ENCODE results near the gene RPL13. TPM values are rescaled to one million over a fixed set of nuclear protein-coding genes. Genes with fewer than 3 reads are reported as not detected.

RPL13 gene
- total RNA-seq, 1 donor from 2014 or later = 2,013 TPM

DNA sequence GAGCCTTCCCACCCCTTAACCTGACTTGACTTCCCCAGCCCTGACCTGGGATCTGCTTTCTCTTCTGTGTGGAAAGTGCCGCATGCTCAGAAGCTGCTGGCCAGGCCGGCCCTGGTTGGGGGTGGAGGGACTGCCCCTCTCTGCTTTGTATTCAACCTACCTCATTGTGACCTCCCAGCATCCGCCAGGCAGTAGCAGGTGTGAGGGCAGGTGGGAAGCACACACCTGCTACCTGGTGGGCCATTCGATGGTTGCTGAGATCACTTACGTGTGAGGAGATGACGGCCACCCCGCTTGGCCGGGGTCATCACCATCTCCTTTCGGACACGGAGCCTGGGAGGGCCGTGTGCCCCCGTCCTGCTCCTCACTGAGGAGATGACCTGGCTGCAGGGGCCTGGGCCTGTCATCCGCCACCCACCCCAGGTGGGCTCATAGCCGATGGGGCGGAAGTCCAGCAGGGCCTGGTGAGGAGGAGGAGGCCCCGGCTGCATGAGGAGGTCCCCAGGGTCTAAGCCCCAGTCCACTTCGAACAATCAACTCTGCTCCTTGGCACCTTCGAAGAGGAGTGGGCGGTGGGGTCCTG, 22.2 kb downstream of the RPL13 start:
- Mint-ChIP-seq H3K36me3 (ENCODE audit: low read depth) (no peaks in the 10 kb centered on the region), H3K4me1 (no peaks in the 10 kb centered on the region), H3K9me3 (no peaks in the 10 kb centered on the region), H3K4me3 (no peak overlapping the region), H3K27me3 (ENCODE audit: low read depth) (peaks cover 15% of the 10 kb centered on the region), H3K27ac (ENCODE audit: unreplicated experiment) (no peak overlapping the region)
- TF ChIP-seq CTCF (conservative IDR thresholded peaks at IDR 0.05) = no peak
- no peak for DNase-seq (ENCODE audit: low read depth, low spot score)

DNA sequence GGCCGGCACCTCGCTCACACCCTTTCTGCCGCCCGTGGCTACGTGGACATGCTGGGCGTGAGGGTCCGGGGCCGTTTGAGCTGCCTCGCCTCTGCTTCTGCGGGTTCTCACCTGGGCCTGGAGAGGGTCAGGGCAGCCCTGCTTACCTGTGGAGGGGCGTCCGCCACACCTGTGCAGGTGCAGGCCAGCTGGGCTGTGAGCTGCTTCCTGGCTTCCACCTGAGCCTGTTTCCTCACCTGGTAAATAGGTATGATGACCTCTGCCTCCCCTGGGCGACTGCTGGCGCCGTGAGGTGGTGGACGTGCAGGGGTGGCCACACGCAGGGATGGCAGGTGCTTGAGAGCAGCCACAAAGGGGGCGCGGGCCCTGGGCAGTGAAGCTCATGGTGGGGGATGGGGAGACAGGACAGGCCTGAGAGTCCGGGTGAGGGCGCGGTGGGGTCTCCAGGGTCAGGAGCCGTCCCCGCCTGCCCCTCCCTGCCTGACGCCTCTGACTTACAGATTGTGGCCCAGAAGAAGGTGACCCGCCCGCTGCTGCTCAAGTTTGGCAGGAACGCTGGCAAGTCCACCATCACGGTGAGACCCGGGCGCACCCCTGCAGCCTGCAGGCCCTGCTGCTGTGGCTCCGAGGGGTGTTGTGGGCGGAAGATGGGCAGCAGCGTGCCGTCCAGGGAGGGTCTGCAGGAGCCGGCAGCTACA, 22.9 kb downstream of the RPL13 start:
- peaks cover 9% of the 10 kb centered on the region for H3K27me3 Mint-ChIP-seq (ENCODE audit: low read depth)
- no peak overlapping the region for H3K27ac Mint-ChIP-seq (ENCODE audit: unreplicated experiment)
- H3K9me3 Mint-ChIP-seq = no peaks in the 10 kb centered on the region
- H3K4me3 Mint-ChIP-seq = no peak overlapping the region
- H3K4me1 Mint-ChIP-seq = no peaks in the 10 kb centered on the region
- no peaks in the 10 kb centered on the region for H3K36me3 Mint-ChIP-seq (ENCODE audit: low read depth)
- no peak for DNase-seq (ENCODE audit: low read depth, low spot score)
- TF ChIP-seq CTCF (conservative IDR thresholded peaks at IDR 0.05) = no peak

DNA sequence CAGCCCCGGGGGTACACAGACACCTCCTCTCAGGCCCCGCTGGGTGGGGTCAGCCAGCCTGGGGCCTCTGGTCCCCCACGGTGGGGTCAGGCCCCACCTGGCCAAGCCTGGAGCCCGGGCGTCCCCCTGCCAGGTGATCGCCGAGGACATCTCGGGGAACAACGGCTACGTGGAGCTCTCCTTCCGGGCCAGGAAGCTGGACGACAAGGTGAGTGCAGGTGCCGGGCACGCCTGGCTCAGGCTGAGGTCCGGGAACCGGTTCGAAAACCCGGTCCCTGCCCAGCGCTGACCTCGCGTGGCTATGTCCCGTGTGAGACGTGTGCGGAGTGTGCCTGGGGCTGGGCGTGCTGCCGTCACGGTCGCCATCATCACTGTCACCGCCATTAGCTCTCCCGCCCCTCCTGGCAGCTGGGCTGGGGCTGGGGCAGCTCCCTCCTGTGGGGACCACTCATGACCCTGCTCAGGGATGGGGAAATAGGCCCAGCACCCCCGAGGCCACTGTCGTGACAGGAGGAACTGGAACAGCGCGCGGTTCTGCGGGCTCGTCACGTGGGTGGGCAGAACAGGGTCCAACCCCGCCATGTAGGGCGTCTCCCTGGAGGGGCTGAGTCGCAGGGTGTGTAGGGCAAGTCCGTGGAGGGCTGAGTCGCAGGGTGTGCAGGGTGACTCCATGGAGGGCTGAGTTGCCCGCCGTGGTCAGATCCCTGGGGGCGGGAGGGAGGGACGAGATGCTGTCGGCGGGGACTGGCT, 23.6 kb downstream of the RPL13 start:
- Mint-ChIP-seq H3K36me3 (ENCODE audit: low read depth) (no peaks in the 10 kb centered on the region), H3K27ac (ENCODE audit: unreplicated experiment) (no peak overlapping the region), H3K27me3 (ENCODE audit: low read depth) (peaks cover 4% of the 10 kb centered on the region), H3K9me3 (no peaks in the 10 kb centered on the region), H3K4me3 (no peak overlapping the region), H3K4me1 (no peaks in the 10 kb centered on the region)
- no peak for DNase-seq (ENCODE audit: low read depth, low spot score)
- no peak for TF ChIP-seq CTCF (conservative IDR thresholded peaks at IDR 0.05)

DNA sequence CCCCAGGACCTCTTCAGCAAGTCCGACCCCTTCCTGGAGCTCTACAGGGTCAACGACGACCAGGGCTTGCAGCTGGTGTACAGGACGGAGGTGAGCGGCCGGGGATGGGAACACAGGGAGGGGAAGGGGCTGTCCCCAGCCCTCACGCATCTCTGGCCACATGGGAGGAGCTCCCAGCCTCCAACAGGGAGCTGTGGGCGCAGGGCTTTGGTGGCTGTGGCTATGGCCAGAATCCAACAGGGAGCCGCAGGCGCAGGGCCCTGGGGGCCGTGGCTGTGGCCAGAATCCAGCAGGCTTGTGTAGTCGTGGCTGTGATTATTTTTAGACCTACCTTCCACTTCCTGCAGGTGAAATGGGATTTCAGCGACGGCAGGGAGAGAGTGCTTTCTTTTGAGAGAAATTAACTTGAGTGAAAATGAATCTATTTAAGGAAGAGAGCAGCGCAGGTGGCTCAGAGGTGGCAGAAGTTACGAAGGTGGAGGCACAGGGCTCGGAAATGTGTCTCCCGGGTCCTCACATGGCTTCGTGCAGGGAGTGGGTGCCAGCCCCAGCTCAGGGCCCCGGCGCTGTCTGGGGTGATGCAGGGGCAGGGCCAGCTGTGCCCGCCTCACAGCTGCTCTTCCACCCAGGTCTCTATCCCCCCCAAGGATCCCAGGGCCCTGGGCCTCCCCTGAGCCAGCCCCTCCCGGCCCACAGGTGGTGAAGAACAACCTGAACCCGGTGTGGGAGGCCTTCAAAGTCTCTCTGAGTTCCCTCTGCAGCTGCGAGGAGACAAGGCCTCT, 24.5 kb downstream of the RPL13 start:
- no peak for DNase-seq (ENCODE audit: low read depth, low spot score)
- Mint-ChIP-seq H3K4me1 (no peaks in the 10 kb centered on the region), H3K27me3 (ENCODE audit: low read depth) (peaks cover 4% of the 10 kb centered on the region), H3K27ac (ENCODE audit: unreplicated experiment) (no peak overlapping the region), H3K9me3 (no peaks in the 10 kb centered on the region), H3K36me3 (ENCODE audit: low read depth) (no peaks in the 10 kb centered on the region), H3K4me3 (no peak overlapping the region)
- TF ChIP-seq CTCF (conservative IDR thresholded peaks at IDR 0.05) = no peak

DNA sequence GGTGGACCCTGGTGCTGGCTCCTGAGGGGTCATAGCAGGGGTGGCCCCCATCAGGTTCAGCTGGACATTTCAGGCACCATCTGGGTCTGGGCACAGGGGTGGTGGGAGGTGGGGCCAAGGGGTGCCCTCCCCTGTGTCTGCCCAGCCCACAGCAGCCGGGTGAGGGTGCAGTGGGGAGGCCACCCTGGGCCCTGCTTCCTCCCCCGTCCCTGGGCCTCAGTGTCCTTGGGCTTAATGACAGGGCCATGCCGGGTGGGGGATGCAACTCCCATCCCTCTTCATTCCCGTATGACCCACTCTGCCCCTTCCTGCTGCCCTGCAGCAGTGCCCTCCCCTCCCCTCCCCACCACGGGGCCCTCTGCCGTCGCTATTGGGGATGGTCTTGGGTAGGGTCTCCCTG, 25.7 kb downstream of the RPL13 start:
- no peak overlapping the region for H3K4me3 Mint-ChIP-seq
- no peak for DNase-seq (ENCODE audit: low read depth, low spot score)
- H3K9me3 Mint-ChIP-seq = no peaks in the 10 kb centered on the region
- no peak overlapping the region for H3K27ac Mint-ChIP-seq (ENCODE audit: unreplicated experiment)
- H3K27me3 Mint-ChIP-seq (ENCODE audit: low read depth) = peaks cover 4% of the 10 kb centered on the region
- H3K4me1 Mint-ChIP-seq = no peaks in the 10 kb centered on the region
- no peak for TF ChIP-seq CTCF (conservative IDR thresholded peaks at IDR 0.05)
- H3K36me3 Mint-ChIP-seq (ENCODE audit: low read depth) = no peaks in the 10 kb centered on the region
